ENCODE results near the gene NLGN1. TPM values are rescaled to one million over a fixed set of nuclear protein-coding genes. Genes with fewer than 3 reads are reported as not detected.

The NLGN1 gene
- total RNA-seq, 5 donors from 2014 or later (not counting 1 experiment from before 2014, with no cell fraction given) = 0.18 TPM; not detected in 4

- Histone ChIP-seq H3K27me3 (replicated peaks in 1 of 2; ENCODE audit: control insufficient read depth in 2 of 2, extremely low read depth in 1 of 2, insufficient read depth in 2 of 2, low read length in 1 of 2) (no peaks in the 10 kb centered on the region), H3K4me1 (ENCODE audit: control insufficient read depth in 1 of 2, extremely low read depth in 1 of 2, insufficient read depth in 2 of 2, low read length in 2 of 2) (no peaks in the 10 kb centered on the region), H3K36me3 (ENCODE audit: control insufficient read depth in 2 of 2, extremely low read depth in 1 of 2, insufficient read depth in 1 of 2, low read length in 1 of 2) (no peaks in the 10 kb centered on the region), H3K9me3 (no peaks in the 10 kb centered on the region), H3K4me3 (ENCODE audit: control insufficient read depth in 1 of 2, extremely low read depth in 1 of 2, low read length in 1 of 2) (no peak overlapping the region), H3K27ac (ENCODE audit: low read length) (no peak overlapping the region)
- Mint-ChIP-seq H3K4me3 (no peak overlapping the region), H3K36me3 (no peaks in the 10 kb centered on the region), H3K27ac (no peak overlapping the region), H3K9me3 (peaks cover 3 to 12% (median 11%) of the 10 kb centered on the region in 3 donors), H3K27me3 (no peaks in the 10 kb centered on the region), H3K4me1 (no peaks in the 10 kb centered on the region)
- no peak for ATAC-seq (replicated peaks in 1 of 4)
- ChIA-PET POLR2A (no interaction called here), CTCF (no interaction called here)
- WGBS (ENCODE audit: insufficient coverage) = no CpG with 5 or more reads among the region's 2 CpGs
- DNase-seq = no peak
Observed at GRCh38 chr3:174333640-174334039, 936.1 kb downstream of the NLGN1 start.

GRCh38 chr3:174334111-174334510 is 936.6 kb downstream of the NLGN1 start:
- H3K27ac Mint-ChIP-seq = no peak overlapping the region
- Histone ChIP-seq H3K27me3 (replicated peaks in 1 of 2; ENCODE audit: control insufficient read depth in 2 of 2, extremely low read depth in 1 of 2, insufficient read depth in 2 of 2, low read length in 1 of 2) (no peaks in the 10 kb centered on the region), H3K36me3 (ENCODE audit: control insufficient read depth in 2 of 2, extremely low read depth in 1 of 2, insufficient read depth in 1 of 2, low read length in 1 of 2) (no peaks in the 10 kb centered on the region), H3K9me3 (no peaks in the 10 kb centered on the region), H3K4me1 (ENCODE audit: control insufficient read depth in 1 of 2, extremely low read depth in 1 of 2, insufficient read depth in 2 of 2, low read length in 2 of 2) (no peaks in the 10 kb centered on the region), H3K27ac (ENCODE audit: low read length) (no peak overlapping the region), H3K4me3 (ENCODE audit: control insufficient read depth in 1 of 2, extremely low read depth in 1 of 2, low read length in 1 of 2) (no peak overlapping the region)
- peaks cover 3 to 12% (median 8%) of the 10 kb centered on the region in 3 donors for H3K9me3 Mint-ChIP-seq
- H3K27me3 Mint-ChIP-seq = no peaks in the 10 kb centered on the region
- H3K4me3 Mint-ChIP-seq = no peak overlapping the region
- ATAC-seq (replicated peaks in 1 of 4) (no peak), DNase-seq (no peak)
- 100% methylated on average over 1 of the region's 3 CpGs for WGBS (ENCODE audit: insufficient coverage)
- CTCF ChIA-PET = no interaction called here
- H3K36me3 Mint-ChIP-seq = no peaks in the 10 kb centered on the region
- POLR2A ChIA-PET = no interaction called here
- no peaks in the 10 kb centered on the region for H3K4me1 Mint-ChIP-seq

GRCh38 chr3:174335324-174335723 is 937.8 kb downstream of the NLGN1 start:
- H3K9me3 ChIP-seq = no peaks in the 10 kb centered on the region
- H3K4me3 ChIP-seq (ENCODE audit: control insufficient read depth in 1 of 2, extremely low read depth in 1 of 2, low read length in 1 of 2) = no peak overlapping the region
- H3K27ac ChIP-seq (ENCODE audit: low read length) = no peak overlapping the region
- H3K27me3 Mint-ChIP-seq = no peaks in the 10 kb centered on the region
- DNase-seq (no peak), ATAC-seq (replicated peaks in 1 of 4) (no peak)
- ChIA-PET CTCF (no interaction called here), POLR2A (no interaction called here)
- H3K4me3 Mint-ChIP-seq = no peak overlapping the region
- 71% methylated on average over 1 of the region's 1 CpG for WGBS (ENCODE audit: insufficient coverage)
- no peaks in the 10 kb centered on the region for H3K4me1 ChIP-seq (ENCODE audit: control insufficient read depth in 1 of 2, extremely low read depth in 1 of 2, insufficient read depth in 2 of 2, low read length in 2 of 2)
- no peaks in the 10 kb centered on the region for H3K36me3 ChIP-seq (ENCODE audit: control insufficient read depth in 2 of 2, extremely low read depth in 1 of 2, insufficient read depth in 1 of 2, low read length in 1 of 2)
- H3K9me3 Mint-ChIP-seq = peaks cover 3 to 18% (median 4%) of the 10 kb centered on the region in 3 donors
- no peaks in the 10 kb centered on the region for H3K36me3 Mint-ChIP-seq
- no peaks in the 10 kb centered on the region for H3K27me3 ChIP-seq (replicated peaks in 1 of 2; ENCODE audit: control insufficient read depth in 2 of 2, extremely low read depth in 1 of 2, insufficient read depth in 2 of 2, low read length in 1 of 2)
- no peak overlapping the region for H3K27ac Mint-ChIP-seq
- H3K4me1 Mint-ChIP-seq = no peaks in the 10 kb centered on the region

GRCh38 chr3:174335910-174336309 is 938.4 kb downstream of the NLGN1 start:
- peaks cover 1 to 15% (median 2%) of the 10 kb centered on the region in 3 donors for H3K9me3 Mint-ChIP-seq
- no peaks in the 10 kb centered on the region for H3K4me1 Mint-ChIP-seq
- no peak overlapping the region for H3K27ac Mint-ChIP-seq
- ATAC-seq (replicated peaks in 1 of 4) (no peak), DNase-seq (no peak)
- ChIA-PET POLR2A (no interaction called here), CTCF (no interaction called here)
- Histone ChIP-seq H3K27me3 (replicated peaks in 1 of 2; ENCODE audit: control insufficient read depth in 2 of 2, extremely low read depth in 1 of 2, insufficient read depth in 2 of 2, low read length in 1 of 2) (no peaks in the 10 kb centered on the region), H3K4me3 (ENCODE audit: control insufficient read depth in 1 of 2, extremely low read depth in 1 of 2, low read length in 1 of 2) (no peak overlapping the region), H3K27ac (ENCODE audit: low read length) (no peak overlapping the region), H3K4me1 (ENCODE audit: control insufficient read depth in 1 of 2, extremely low read depth in 1 of 2, insufficient read depth in 2 of 2, low read length in 2 of 2) (no peaks in the 10 kb centered on the region), H3K36me3 (ENCODE audit: control insufficient read depth in 2 of 2, extremely low read depth in 1 of 2, insufficient read depth in 1 of 2, low read length in 1 of 2) (no peaks in the 10 kb centered on the region), H3K9me3 (no peaks in the 10 kb centered on the region)
- no peaks in the 10 kb centered on the region for H3K27me3 Mint-ChIP-seq
- H3K36me3 Mint-ChIP-seq = no peaks in the 10 kb centered on the region
- H3K4me3 Mint-ChIP-seq = no peak overlapping the region

All from T-cell (primary cell).